Measurements from ENCODE around the gene TTC33.
"Not testable (repeated sequence)": the region's sequence is repeated elsewhere in the genome, so short reads cannot be mapped to it uniquely, and the experiment has no call there.

DNA sequence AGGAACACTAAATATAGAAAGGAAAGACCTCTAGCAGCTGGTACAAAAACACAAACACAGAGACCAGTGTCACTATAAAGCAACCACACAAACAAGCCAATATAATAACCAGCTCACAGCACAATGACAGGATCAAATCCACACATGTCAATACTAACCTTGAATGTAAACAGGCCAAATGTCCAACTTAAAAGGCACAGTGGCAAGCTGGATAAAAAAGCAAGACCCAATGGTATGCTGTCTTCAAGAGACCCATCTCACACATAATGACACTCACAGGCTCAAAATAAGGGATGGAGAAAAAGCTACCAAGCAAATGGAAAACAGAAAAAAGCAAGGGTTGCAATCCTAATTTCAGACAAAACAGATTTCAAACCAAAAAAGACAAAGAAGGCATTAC is 53.7 kb downstream of the TTC33 start:
- not testable (repeated sequence) for TF ChIP-seq EZH2 (IDR thresholded peaks at IDR 0.05; ENCODE audit: low read depth)
- TF ChIP-seq, protein P1, sequence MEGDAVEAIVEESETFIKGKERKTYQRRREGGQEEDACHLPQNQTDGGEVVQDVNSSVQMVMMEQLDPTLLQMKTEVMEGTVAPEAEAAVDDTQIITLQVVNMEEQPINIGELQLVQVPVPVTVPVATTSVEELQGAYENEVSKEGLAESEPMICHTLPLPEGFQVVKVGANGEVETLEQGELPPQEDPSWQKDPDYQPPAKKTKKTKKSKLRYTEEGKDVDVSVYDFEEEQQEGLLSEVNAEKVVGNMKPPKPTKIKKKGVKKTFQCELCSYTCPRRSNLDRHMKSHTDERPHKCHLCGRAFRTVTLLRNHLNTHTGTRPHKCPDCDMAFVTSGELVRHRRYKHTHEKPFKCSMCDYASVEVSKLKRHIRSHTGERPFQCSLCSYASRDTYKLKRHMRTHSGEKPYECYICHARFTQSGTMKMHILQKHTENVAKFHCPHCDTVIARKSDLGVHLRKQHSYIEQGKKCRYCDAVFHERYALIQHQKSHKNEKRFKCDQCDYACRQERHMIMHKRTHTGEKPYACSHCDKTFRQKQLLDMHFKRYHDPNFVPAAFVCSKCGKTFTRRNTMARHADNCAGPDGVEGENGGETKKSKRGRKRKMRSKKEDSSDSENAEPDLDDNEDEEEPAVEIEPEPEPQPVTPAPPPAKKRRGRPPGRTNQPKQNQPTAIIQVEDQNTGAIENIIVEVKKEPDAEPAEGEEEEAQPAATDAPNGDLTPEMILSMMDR (conservative IDR thresholded peaks at IDR 0.05): not testable (repeated sequence)
